SK-N-MC (cell line): Measurements from ENCODE around the gene INSRR.

ENCODE experiments used
- DNase-seq: peaks from one replicate; pipeline ENCODE4 v3.0.0-alpha.2; 2011; ENCODE audit warnings: low read depth, low spot score
- H3K27ac ChIP-seq: fragments of 200-600 bp; sonication (generic); 2 replicates; pipeline ENCODE4 v1.5.1; 2016; ENCODE audit warnings: mixed run types
- H3K36me3 ChIP-seq: fragments of 200-600 bp; sonication (generic); 2 replicates; pipeline ENCODE4 v1.6.1; 2017; ENCODE audit warnings: antibody characterized with exemption, low read length, mixed read lengths; ENCODE audit not compliant: insufficient read depth
- H3K4me3 ChIP-seq: fragments of 200-600 bp; sonication (generic); 2 replicates; pipeline ENCODE4 v1.5.1; 2016
- H3K9ac ChIP-seq: fragments of 200-600 bp; sonication (generic); 2 replicates; pipeline ENCODE4 v1.8.0; 2017; ENCODE audit warnings: mixed run types, mixed read lengths; ENCODE audit not compliant: insufficient read length
- H3K9me3 ChIP-seq: fragments of 200-600 bp; sonication (generic); 2 replicates; pipeline ENCODE4 v1.6.1; 2017; ENCODE audit warnings: low read depth, mild to moderate bottlenecking, antibody characterized with exemption, low read length, moderate library complexity, mixed read lengths
- EZH2 ChIP-seq: fragments of 200-600 bp; sonication (generic); IDR thresholded peaks from one replicate; pipeline ENCODE4 v1.6.1; 2017; ENCODE audit warnings: antibody characterized with exemption
- FOXP2 ChIP-seq: optimal IDR thresholded peaks from 2 replicates; pipeline ENCODE3; 2011; ENCODE audit warnings: mild to moderate bottlenecking, moderate library complexity; ENCODE audit not compliant: insufficient read depth; ENCODE audit errors: extremely low read length, control extremely low read depth
- POLR2AphosphoS5 ChIP-seq: IDR thresholded peaks from 2 replicates; pipeline ENCODE4 v1.6.1; 2012; ENCODE audit warnings: mild to moderate bottlenecking, low read depth, low read length, borderline replicate concordance

Gene INSRR

GRCh38 chr1:156806512-156807440 is 52.1 kb downstream of the INSRR start:
- Histone ChIP-seq H3K9me3 (no peaks in the 10 kb centered on the region), H3K27ac (peak overlapping the region; percentile 83), H3K36me3 (no peaks in the 10 kb centered on the region), H3K4me3 (no peak overlapping the region; the same call in 1 of the 2 replicates), H3K9ac (no peak overlapping the region)
- no peak for DNase-seq
- TF ChIP-seq POLR2AphosphoS5, result no peak
- no peak for TF ChIP-seq EZH2
- TF ChIP-seq FOXP2, result no peak

DNA sequence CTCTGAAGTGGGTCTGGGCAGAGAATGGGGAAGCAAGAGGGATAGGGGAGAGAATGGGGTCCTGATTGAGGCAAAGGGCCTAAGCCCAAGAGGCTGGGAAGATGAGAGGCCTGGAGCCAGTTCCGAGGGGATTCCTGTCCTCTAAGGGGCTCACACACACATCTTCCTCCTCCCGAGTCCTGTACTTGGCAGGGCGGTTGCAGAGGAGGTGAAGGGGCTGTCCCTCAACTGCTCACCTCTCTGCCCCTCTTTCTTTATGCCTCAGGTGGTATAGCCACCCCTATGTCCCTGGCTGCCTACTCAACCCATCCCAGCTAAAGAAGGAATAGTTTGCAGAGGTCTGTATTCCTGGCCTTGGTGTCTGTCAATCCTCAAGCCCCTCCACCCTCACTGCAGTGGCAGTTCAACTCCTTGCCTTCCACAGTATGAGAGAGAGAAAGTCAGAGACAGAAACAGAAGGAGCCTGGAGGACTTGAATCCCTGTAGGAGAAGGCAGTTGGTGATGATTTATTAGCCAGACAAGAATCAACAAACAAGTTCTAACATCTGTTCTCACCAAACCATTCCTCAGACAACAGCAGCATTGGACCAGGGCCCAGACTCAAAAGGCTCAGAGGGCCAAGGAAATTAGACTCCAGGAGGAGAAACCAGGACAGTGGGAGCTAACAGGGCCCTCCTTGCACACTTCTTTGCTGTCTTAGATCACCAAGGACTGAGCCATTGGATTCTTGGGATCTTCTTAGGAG is 53.0 kb downstream of the INSRR start:
- peak overlapping the region; percentile 15; the same call in 1 of the 2 replicates for H3K4me3 ChIP-seq
- TF ChIP-seq POLR2AphosphoS5 (0 out of 2 replicates have a peak, but pooled peaks have one; percentile 8), FOXP2 (peak; percentile 47), EZH2 (no peak)
- H3K36me3 ChIP-seq, result no peaks in the 10 kb centered on the region; the same call in 1 of the 2 replicates
- no peak overlapping the region for H3K9ac ChIP-seq
- DNase-seq, result no peak
- H3K27ac ChIP-seq, result peak overlapping the region; percentile 83
- H3K9me3 ChIP-seq, result no peaks in the 10 kb centered on the region

DNA sequence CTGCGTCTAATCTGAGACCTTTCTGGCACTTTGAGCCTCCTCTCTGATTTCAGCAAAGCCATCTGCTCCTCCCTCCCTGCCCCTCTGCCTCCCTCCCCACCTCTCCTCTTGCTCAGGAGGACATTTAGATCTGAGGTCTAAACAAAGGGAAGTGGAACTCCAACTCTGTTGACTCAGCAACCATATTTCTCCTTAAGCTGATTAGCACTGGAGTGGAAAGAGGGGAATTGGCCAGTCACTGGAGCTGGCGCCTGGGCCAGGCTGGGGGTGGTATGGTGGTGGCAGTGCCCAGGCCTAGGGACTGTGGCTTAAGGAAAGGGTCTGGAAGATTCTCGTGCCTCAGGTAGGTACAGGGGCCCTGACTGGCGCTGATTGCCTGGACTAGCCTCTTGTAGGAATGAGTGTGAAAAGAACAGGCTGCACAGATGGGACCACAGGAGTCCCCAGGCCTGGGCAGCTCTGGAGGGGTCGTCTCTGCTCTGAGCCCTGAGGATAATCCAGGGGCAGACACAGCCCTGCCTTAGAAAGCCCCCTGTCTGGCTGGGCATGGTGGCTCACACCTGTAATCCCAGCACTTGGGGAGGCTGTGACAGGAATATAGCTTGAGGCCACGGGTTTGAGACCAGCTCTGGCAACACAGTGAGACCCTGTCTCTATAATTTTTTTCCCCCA is 54.2 kb downstream of the INSRR start:
- Histone ChIP-seq H3K4me3 (no peak overlapping the region), H3K9me3 (no peaks in the 10 kb centered on the region), H3K27ac (peak overlapping the region; percentile 38), H3K9ac (peak overlapping the region; percentile 39), H3K36me3 (peaks cover 12% of the 10 kb centered on the region)
- TF ChIP-seq FOXP2, result no peak
- TF ChIP-seq EZH2, result no peak
- DNase-seq, result no peak

DNA sequence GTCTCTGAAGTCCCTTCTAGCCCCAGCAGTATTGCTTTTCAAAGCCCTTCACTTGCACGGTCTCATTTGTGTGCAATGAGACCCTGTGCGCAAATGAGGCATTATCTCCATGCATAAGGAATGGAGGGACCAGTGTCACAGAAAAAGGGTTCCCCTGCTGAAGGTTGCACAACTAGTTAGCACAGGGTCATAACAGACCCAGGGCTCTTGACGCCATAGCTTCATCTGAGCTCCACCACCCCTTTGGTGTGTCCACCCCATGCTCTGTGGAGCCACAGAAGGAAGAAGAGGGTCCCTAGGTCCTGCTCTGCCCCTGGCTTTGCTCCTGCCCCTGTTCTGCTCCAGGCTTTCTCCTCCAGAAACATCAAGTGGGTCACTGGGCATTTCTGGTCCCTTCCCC is 54.9 kb downstream of the INSRR start:
- Histone ChIP-seq H3K36me3 (peaks cover 19% of the 10 kb centered on the region), H3K4me3 (no peak overlapping the region), H3K9ac (no peak overlapping the region), H3K9me3 (no peaks in the 10 kb centered on the region), H3K27ac (peak overlapping the region; percentile 38; the same call in 1 of the 2 replicates)
- no peak for DNase-seq
- TF ChIP-seq FOXP2 (no peak), POLR2AphosphoS5 (no peak), EZH2 (no peak)

- no peak overlapping the region for H3K9ac ChIP-seq
- no peak for TF ChIP-seq EZH2
- TF ChIP-seq FOXP2, result no peak
- TF ChIP-seq POLR2AphosphoS5, result no peak
- 0 out of 2 replicates have a peak overlapping the region, but pooled peaks have one; percentile 38 for H3K27ac ChIP-seq
- H3K9me3 ChIP-seq, result no peaks in the 10 kb centered on the region
- DNase-seq, result no peak
- no peak overlapping the region for H3K4me3 ChIP-seq
- peaks cover 27% of the 10 kb centered on the region for H3K36me3 ChIP-seq
Measured at GRCh38 chr1:156803086-156803851, 55.6 kb downstream of the INSRR start.

DNA sequence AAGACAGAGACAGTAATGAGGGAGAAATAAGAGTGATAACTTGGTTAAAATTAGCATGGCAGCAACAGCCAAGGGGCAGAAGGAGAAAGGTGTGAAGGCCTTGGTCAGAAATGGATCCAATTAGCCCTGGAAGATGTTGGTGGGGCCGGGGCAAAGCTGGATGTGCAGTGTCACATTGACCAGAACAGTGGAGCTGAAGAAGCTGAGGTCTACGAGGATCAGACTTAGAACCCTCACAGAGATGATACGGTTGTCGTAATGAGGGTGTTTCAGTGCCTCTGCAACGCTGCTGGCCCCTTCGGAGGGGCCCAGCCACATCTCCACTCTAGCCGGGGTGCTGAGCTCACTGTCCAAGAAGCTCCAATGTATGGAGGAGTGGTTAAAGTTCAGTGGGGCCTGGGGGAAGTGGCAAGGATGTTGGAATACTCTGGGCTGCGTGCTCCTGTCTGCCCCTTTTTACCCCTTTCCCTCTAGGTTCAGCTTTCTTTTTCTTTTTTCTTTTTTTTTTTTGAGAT is 56.4 kb downstream of the INSRR start:
- H3K4me3 ChIP-seq, result no peak overlapping the region
- peak overlapping the region; percentile 72; the same call in 1 of the 2 replicates for H3K27ac ChIP-seq
- H3K9ac ChIP-seq, result no peak overlapping the region
- DNase-seq, result no peak
- no peaks in the 10 kb centered on the region for H3K9me3 ChIP-seq
- peaks cover 34% of the 10 kb centered on the region for H3K36me3 ChIP-seq
- no peak for TF ChIP-seq EZH2
- no peak for TF ChIP-seq FOXP2
- TF ChIP-seq POLR2AphosphoS5, result no peak

GRCh38 chr1:156801409-156802121 is 57.4 kb downstream of the INSRR start:
- TF ChIP-seq FOXP2 (peak; percentile 72), POLR2AphosphoS5 (no peak)
- H3K27ac ChIP-seq, result peak overlapping the region; percentile 72
- peak overlapping the region; percentile 44 for H3K4me3 ChIP-seq
- no peaks in the 10 kb centered on the region for H3K9me3 ChIP-seq
- peaks cover 44% of the 10 kb centered on the region for H3K36me3 ChIP-seq
- peak; percentile 66 for DNase-seq
- no peak overlapping the region for H3K9ac ChIP-seq
